ENCODE results near the gene FIBCD1.

The FIBCD1 gene

DNA sequence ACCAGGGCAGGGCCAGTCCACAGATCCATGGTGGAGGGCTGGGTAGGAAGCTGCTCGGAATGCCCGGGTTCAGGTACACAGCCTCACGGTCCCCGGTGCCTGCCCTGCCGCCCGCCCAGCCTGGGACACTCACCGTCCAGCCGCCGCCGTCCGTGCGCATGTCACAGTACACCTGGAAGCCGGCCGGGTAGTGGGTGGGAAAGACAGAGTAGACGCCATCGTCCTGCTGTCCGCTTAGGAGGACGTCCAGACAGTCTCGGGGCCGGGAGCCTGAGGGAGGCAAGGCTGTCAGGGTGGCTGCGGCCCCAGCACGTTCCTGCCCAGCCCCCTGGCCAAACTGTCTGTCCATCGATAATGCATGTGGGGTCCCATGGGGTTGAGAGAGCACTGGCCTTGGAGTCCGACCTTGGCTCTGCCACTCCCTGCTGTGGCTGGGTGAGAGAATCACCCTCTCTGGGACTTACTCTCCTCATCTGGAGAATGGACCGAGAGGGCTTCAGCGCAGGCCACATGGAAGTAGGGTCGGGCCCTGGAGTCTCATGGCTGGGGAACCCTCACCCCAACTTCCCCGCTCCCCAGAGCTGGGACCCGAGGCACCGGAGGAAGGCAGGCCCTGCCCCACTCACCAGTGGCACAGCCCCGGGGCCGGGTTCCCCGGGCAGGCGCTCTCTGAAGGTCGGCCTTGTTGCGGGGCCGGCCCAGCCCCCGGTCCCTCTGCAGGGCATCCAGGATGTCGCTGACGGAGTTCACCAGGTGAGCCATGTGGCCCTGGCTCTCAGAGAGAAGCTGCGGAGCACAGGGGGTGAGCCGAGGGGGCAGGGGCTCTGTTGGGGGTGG, 15.2 kb downstream of the FIBCD1 start:
- DNase-seq, result no peak

DNA sequence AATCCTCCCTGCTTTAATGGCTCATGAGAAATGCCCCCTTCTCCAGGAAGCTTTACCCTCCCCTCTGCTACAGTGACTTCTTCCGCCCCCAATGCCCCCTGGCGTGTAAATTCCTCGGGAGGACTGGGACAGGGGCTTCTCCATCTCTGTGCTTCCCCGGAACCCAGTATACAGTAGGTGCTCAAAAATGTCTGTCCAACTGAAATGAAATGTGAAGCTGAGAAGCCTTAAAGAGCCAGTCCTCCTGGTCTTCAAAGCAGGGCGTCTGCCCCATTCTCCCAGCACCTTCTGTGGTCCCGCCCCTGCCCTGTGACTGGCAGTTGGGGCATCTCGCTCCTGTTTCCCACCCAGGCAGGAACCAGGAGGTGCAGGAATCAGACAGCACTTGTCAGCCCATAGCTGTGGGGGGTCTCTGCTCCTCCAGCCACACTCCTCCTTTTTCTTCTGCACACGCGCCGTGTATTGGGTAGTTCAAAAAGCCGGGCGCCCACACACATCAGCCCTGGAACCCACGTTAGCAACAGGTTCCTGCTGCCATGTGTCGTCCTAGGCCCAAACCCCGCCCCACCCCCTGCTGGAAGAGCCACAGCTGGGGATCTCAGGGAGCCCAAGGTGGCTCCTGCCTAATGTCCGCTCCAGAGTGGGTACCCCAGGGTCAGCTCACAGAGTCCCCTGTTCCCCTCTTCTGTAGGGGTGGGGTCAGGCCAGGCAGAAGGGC, 16.0 kb downstream of the FIBCD1 start:
- no peak for DNase-seq

DNA sequence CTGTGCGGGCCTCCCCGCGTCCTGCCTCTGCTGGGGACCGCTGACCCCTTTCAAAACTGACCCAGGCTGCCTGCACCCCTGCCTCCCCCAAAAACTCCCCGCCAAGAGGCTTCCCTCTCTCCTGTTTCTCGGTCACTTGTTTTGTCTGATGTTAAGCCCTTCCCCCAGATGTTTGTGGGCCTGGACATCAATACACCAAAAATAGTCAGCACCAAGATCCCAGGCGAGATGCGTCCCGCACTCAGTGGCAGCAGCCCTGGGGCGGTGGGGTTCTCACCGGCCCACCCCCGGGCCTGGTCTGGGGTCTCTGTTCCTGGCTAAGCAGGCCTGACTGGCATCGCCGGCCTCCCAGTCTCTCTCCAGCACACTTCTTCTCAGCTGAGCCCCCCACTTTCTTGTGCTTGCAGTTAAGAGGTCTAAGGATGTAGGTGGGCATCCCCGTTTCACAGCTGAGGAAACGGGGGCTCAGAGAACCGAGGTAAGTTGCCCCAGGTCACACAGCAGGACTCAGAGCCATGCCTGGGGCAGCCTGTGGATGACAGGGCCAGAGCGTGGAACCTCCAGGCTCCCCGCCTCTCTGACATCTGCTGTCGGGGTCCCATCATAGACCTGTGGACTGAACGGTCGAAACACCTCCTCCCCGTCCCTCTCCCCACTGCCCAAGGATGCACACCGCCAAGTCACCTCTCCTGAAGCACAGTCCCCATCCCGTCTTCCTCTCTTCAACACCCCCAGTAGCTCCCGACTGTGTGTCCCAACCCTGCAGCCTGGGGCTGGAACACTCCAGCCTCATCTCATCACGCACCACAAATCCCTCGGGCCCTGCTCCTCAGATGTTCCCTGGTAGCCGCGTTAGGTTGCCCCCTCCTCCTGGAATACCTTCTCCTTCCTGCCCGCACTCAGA, 16.8 kb downstream of the FIBCD1 start:
- DNase-seq, result no peak

DNA sequence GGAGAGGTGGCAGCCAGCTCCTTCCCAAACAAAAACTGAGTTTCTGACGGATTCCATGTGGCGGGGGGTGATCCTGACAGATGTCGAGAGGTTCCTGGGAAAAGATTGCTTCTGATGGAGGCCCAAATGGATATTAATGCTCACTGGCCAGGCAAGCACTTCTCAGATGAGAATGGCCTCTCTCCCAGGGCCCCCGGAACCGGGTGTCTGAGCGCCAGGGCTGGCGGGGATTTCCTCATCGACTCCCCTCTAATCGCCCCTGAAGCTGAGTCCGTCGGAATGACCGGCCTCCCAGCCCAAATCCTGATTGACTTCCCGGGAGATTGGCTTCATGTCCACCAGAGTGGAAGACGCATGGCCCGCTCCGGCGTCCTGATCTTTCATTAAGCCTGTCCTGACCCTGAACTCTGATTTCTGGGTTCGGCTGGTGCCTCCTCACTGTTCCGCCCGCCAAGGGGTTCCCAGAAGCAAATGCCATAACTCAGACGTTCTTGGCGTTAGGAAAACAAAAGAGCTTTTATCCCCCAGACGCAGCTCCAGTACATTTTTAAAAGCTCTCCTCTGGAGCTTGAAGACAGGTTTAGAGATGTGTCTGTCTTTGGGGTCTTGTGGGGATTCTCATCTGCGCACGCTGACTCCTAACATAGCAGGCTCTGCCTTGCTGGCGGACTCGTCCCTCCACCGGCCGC, 17.6 kb downstream of the FIBCD1 start:
- no peak for DNase-seq

- no peak for DNase-seq
Observed at GRCh38 chr9:130920762-130921299, 18.2 kb downstream of the FIBCD1 start.

GRCh38 chr9:130920233-130920632, 18.8 kb downstream of the FIBCD1 start:
- DNase-seq, result no peak

DNA sequence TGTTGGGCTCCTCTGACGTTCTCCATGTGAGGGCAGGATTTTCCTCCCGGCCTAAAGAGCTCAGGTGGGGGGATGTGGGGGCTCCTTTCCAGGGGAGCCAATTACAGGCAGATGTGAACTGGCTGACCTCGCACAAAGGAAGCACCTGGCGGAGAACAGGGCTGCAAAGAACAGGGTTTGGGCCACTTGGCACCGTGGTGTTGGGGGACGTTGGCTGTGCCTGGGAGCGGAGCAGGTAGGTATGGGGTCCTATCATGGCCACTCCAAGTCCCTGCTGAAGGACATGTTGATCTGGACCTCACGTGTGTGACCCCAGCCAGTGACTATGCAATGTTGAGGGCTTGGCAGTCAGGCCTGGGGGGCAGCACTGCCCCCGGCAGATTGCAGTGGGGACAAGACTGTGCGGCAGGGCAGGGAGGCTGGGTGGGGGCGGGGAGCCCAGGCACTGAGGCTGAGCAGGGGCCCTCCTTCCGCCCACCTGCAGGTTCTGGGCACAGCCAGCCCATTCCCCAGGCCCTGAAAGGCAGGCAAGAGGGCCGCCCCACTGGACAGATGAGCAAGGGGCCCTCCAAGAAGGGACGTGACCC, 19.4 kb downstream of the FIBCD1 start:
- DNase-seq, result no peak

GRCh38 chr9:130918826-130919558, 20.1 kb downstream of the FIBCD1 start:
- DNase-seq, result peak in 41 of 58 donors; percentile 6 to 77 (median 44)

DNA sequence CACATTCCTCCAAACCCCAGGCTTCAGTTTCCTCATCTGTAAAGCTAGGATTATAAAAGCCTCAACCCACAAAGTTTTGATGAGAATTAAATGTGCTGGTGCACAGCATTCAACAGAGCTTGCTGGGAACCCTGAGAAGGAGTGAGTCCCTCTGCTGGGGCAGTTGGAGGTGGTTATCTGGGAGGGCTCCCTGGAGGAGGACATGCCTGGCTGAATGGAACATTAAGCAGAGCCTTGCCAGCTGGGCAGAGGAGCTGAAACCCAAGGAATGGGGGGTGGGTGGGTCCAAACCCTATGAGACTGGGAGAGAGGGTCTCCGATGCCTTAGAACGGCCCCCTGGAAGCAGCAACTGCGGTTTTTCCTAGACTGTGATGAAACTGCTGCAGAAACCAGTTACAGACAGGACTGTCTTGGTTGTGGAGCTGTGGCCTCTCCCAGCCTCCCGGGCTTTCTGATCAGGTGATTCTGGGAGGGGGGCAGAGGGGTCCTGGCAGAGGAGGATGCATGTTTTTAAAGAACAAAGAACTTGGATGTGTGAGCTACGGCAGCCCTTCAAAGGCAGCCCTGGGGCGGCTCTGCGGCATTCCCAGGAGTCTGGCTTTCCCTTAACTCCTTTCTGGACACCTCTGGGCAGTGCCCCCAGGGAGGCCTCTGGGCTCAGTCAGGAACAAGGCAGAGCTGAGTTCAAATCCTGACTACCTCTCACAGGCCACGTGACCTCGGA, 20.8 kb downstream of the FIBCD1 start:
- no peak for DNase-seq

- DNase-seq, result no peak
Observed at GRCh38 chr9:130917168-130917960, 21.7 kb downstream of the FIBCD1 start.

- no peak for DNase-seq
Observed at GRCh38 chr9:130915096-130915447, 24.0 kb downstream of the FIBCD1 start.

- no peak for DNase-seq
Observed at GRCh38 chr9:130914417-130915095, 24.5 kb downstream of the FIBCD1 start.

DNA sequence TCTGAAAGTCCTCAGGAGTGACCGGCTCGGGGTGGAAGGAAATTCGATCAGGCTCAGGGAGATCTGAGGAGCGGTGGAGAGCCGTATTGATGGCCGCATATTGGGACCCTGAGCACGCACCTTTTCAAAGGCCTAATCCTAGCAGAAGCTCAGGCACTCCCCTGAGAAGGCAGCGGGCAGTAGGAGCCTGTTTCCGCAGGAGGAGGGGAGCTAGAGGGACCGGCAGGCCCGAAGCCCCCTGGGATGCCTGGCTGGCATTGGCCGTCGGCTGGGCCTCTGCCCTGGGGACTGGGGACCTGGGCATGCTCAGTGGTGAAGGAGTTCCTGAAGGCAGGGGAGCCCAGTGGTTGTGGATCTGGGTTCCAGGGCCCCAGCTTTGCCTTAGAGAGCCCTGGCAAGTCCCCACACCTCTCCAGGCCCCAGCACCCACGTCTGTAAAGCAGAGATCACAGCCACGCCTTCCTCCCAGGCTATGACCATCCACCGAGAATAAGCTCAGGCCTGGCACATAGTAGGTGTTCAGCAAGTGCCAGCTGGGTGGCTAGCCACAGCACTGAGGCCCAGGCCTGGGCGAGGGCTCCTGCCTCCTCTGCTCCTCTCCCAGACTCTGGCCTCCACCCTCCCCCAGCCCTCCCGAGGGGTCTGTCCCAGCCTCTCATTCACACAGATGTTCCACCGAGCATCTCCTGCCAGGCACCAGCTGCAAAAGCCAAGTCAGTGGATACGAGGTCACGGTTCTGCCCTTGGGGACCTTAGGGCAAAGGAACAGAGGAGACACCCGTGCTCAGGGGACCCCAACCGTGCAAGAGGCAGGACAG, 25.2 kb downstream of the FIBCD1 start:
- no peak for DNase-seq

GRCh38 chr9:130912932-130913598, 26.0 kb downstream of the FIBCD1 start:
- peak in 37 of 58 donors; percentile 10 to 82 (median 38) for DNase-seq

- no peak for DNase-seq
Observed at GRCh38 chr9:130911254-130912049, 27.6 kb downstream of the FIBCD1 start.
